ENCODE results near the gene NTMT1.

The NTMT1 gene

DNA sequence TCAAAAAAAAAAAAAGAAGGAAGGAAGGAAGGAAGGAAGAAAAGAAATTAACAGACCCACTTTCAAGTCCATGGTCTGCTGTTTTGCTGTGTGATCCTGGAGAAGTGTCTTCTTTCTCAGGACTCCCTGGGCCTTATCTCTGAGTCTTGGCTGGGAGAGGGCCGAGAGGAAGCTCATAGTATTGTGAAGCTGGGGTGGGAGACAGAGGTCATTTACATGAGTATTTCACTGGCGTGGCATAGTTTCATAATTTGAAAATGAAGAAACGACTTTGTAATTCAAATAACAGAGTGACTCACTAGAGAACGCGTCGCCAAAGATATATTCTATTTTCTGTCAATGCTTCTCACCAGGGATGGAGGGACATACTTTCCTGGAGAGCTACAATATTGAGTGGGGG lies 2.6 kb upstream of the NTMT1 start:
- Histone ChIP-seq H3K27me3 (ENCODE audit: control insufficient read depth, insufficient read depth, low read length) (peaks cover 35% of the 10 kb centered on the region), H3K4me3 (ENCODE audit: low read length) (no peak overlapping the region), H3K27ac (ENCODE audit: low read length) (no peak overlapping the region), H3K9me3 (ENCODE audit: control insufficient read depth, low read depth, low read length) (no peaks in the 10 kb centered on the region), H3K4me1 (ENCODE audit: control insufficient read depth, low read depth, low read length) (peaks cover 8% of the 10 kb centered on the region), H3K36me3 (ENCODE audit: control insufficient read depth, low read depth, low read length) (peaks cover 2% of the 10 kb centered on the region), H3K9ac (ENCODE audit: low read length) (no peak overlapping the region)

DNA sequence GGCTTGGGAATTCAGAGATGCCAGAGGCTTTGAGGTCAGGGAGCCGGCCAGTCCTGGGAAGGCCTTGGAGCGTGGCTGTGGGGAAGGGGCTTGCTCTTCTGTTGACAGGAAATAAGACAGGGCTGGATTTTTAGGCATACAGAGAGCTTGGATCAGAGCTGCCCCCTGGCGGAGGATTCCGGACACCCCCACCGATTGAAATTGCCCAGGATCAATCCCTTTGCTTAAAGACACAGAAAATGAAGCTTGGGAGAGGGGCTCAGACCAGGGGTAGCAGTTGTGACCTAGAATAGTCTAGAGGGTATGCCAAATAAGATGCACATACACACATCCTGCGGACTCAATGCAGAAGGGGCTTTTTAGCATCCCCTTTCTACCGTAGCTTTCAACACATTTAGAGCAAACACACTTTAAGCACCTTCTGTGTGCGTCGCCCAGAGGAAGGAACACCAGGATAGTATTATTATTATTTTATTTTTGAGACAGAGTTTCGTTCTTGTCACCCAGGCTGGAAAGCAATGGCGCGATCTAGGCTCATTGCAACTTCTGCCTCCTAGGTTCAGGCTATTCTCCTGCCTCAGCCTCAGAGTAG lies 1.7 kb upstream of the NTMT1 start:
- Histone ChIP-seq H3K9ac (ENCODE audit: low read length) (no peak overlapping the region), H3K36me3 (ENCODE audit: control insufficient read depth, low read depth, low read length) (peaks cover 4% of the 10 kb centered on the region), H3K27me3 (ENCODE audit: control insufficient read depth, insufficient read depth, low read length) (peaks cover 29% of the 10 kb centered on the region), H3K4me1 (ENCODE audit: control insufficient read depth, low read depth, low read length) (peaks cover 8% of the 10 kb centered on the region), H3K27ac (ENCODE audit: low read length) (no peak overlapping the region), H3K9me3 (ENCODE audit: control insufficient read depth, low read depth, low read length) (no peaks in the 10 kb centered on the region), H3K4me3 (ENCODE audit: low read length) (no peak overlapping the region)

DNA sequence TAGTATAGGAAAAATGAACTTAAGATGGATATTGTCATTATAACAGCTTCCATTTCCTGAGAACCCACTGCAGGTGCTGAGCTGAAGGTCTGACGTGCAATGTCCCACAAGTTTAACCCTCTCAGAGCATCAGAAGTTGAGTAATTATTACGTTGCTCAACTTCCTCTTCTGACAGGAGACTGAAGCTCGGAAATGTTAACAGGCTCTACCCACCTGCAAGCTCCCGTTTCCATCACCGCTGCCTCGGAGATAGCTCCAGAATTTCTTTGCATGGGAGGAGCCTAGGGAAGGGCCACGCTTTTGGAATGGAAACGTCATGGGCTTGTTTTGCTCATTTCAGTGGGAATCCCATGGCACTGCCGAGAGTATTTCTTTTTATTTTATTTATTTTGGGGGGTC lies 1.0 kb upstream of the NTMT1 start:
- Histone ChIP-seq H3K9ac (ENCODE audit: low read length) (no peak overlapping the region), H3K4me3 (ENCODE audit: low read length) (no peak overlapping the region), H3K36me3 (ENCODE audit: control insufficient read depth, low read depth, low read length) (peaks cover 4% of the 10 kb centered on the region), H3K27me3 (ENCODE audit: control insufficient read depth, insufficient read depth, low read length) (peaks cover 22% of the 10 kb centered on the region), H3K9me3 (ENCODE audit: control insufficient read depth, low read depth, low read length) (no peaks in the 10 kb centered on the region), H3K4me1 (ENCODE audit: control insufficient read depth, low read depth, low read length) (peaks cover 8% of the 10 kb centered on the region), H3K27ac (ENCODE audit: low read length) (no peak overlapping the region)

DNA sequence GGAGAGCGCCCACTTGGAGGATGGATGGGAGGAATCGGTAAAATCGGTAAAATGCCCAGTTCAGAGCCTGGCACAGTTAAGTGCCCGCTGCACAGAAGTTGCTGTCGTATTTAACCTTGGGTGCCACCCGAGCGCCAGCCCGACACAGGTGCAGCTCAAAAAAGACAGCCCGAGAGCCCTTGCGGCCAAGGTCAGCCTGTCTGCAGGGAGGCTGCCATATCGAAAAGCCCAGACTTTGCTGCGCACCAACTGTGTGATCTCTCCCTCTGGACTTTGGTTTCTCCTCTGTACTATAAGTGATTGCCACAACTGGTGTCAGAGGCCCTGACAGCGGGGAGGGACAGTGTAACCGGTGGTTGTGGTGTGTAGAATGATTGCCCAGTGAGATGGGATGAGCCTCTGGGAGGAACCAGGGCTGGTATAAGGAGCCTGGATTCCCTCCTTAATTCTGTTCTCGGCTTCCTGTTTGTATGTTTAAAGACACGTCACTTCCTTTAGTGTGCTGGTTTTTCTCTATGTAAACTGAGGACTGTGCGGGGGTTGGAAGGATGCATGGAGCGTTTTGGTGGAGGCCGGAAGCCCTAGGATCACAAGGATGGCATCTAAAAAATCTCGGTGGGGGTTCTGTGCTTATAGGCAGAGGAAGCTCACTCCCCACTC lies 792 bp downstream of the NTMT1 start:
- Histone ChIP-seq H3K27me3 (ENCODE audit: control insufficient read depth, insufficient read depth, low read length) (peaks cover 4% of the 10 kb centered on the region), H3K36me3 (ENCODE audit: control insufficient read depth, low read depth, low read length) (peaks cover 4% of the 10 kb centered on the region), H3K4me1 (ENCODE audit: control insufficient read depth, low read depth, low read length) (peaks cover 8% of the 10 kb centered on the region), H3K4me3 (ENCODE audit: low read length) (peak overlapping the region; percentile 81), H3K9ac (ENCODE audit: low read length) (peak overlapping the region; percentile 83), H3K27ac (ENCODE audit: low read length) (peak overlapping the region; percentile 72), H3K9me3 (ENCODE audit: control insufficient read depth, low read depth, low read length) (no peaks in the 10 kb centered on the region)

DNA sequence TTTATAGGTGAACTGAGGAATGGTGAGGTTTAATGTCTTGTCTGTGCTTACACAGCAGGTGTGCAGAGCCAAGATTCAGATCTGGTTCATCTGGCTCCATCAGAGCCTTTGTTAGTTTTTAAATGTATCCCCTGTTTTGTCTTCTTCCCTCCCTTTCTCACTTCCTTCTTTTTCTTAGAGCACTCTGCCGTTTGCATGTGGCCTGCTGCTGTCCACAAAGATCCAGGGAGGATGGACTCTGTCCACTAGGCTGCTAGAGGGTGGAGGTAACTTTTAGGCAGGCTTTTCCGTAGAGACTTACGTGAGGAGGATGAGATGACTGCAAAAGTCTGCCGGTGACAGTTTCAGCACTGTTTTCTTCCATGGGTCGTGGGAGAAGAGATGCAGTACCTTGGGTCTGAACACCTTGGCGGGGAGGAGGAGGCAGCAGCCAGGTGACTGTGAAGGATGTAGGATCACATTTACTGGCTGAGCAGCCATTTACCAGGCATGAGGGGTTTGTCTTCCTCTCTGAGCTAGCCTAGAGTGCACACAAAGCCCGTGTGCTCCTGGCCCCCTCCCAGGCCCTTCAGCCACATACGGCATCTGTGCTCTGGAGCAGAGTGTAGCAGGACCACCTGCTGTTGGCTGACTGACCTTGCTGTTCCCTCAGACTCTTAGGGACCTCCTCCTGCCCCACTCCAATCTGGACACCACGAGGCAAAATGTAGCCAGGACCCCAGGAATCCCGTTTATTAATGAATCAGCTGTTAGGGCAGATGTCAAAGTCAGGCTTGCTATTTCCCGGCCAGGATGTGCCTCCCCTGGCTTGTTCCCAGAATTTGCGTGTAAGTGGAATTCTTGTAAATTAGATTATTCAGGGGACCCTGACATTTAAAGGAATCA lies 1.8 kb downstream of the NTMT1 start:
- H3K9me3 ChIP-seq (ENCODE audit: control insufficient read depth, low read depth, low read length): no peaks in the 10 kb centered on the region
- peak overlapping the region; percentile 81 for H3K4me3 ChIP-seq (ENCODE audit: low read length)
- peaks cover 11% of the 10 kb centered on the region for H3K36me3 ChIP-seq (ENCODE audit: control insufficient read depth, low read depth, low read length)
- H3K4me1 ChIP-seq (ENCODE audit: control insufficient read depth, low read depth, low read length): peaks cover 8% of the 10 kb centered on the region
- no peaks in the 10 kb centered on the region for H3K27me3 ChIP-seq (ENCODE audit: control insufficient read depth, insufficient read depth, low read length)
- H3K27ac ChIP-seq (ENCODE audit: low read length): no peak overlapping the region
- H3K9ac ChIP-seq (ENCODE audit: low read length): no peak overlapping the region

DNA sequence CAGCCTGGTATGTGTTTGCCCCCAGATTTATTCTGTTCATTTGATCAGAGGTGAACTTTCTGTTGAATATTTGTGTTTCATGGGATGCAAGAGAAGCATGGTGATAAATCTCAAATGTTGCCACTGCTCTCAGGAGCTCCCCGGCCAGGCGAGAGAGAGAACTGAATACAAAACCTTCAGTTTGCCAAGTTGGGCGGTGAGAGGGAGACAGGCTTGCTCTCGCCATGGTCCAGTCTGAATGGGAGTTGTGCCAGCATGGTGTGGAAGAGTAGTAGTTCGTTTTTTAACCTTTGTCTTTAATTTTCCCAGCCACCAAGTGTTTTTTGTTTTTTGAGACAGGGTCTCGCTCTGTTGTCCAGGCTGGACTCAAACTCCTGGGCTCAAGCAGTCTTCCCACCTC lies 2.7 kb downstream of the NTMT1 start:
- Histone ChIP-seq H3K4me3 (ENCODE audit: low read length) (no peak overlapping the region), H3K9me3 (ENCODE audit: control insufficient read depth, low read depth, low read length) (no peaks in the 10 kb centered on the region), H3K9ac (ENCODE audit: low read length) (no peak overlapping the region), H3K4me1 (ENCODE audit: control insufficient read depth, low read depth, low read length) (peaks cover 8% of the 10 kb centered on the region), H3K36me3 (ENCODE audit: control insufficient read depth, low read depth, low read length) (peaks cover 17% of the 10 kb centered on the region), H3K27me3 (ENCODE audit: control insufficient read depth, insufficient read depth, low read length) (no peaks in the 10 kb centered on the region), H3K27ac (ENCODE audit: low read length) (no peak overlapping the region)

DNA sequence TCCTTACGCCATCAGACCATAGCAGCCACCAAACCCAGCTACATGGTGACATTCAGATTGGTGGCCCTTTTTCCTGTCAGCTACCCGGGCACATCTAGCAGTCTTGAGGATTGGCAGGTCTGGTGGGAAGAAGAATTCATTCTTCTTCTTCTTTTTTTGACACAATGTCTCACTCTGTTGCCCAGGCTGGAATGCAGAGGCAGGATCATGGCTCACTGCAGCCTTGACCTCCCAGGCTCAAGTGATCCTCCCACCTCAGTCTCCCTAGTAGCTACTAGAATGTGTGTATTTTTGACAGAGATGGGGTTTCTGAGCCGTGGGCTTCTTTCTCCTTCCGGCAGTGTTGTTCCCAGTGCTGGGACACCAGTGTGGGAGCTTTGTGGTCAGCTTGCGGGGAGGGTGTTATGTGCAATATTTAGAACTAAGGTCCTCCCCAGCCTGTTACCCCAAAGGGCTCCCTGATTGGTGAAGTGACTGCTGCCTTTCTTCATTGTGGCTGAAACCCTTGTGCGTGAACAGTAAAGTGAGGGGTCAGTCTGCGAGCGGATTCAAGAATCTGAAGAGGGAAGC lies 3.4 kb downstream of the NTMT1 start:
- no peak overlapping the region for H3K9ac ChIP-seq (ENCODE audit: low read length)
- H3K27ac ChIP-seq (ENCODE audit: low read length): no peak overlapping the region
- no peak overlapping the region for H3K4me3 ChIP-seq (ENCODE audit: low read length)
- no peaks in the 10 kb centered on the region for H3K9me3 ChIP-seq (ENCODE audit: control insufficient read depth, low read depth, low read length)
- peaks cover 21% of the 10 kb centered on the region for H3K36me3 ChIP-seq (ENCODE audit: control insufficient read depth, low read depth, low read length)
- no peaks in the 10 kb centered on the region for H3K27me3 ChIP-seq (ENCODE audit: control insufficient read depth, insufficient read depth, low read length)
- peaks cover 8% of the 10 kb centered on the region for H3K4me1 ChIP-seq (ENCODE audit: control insufficient read depth, low read depth, low read length)

DNA sequence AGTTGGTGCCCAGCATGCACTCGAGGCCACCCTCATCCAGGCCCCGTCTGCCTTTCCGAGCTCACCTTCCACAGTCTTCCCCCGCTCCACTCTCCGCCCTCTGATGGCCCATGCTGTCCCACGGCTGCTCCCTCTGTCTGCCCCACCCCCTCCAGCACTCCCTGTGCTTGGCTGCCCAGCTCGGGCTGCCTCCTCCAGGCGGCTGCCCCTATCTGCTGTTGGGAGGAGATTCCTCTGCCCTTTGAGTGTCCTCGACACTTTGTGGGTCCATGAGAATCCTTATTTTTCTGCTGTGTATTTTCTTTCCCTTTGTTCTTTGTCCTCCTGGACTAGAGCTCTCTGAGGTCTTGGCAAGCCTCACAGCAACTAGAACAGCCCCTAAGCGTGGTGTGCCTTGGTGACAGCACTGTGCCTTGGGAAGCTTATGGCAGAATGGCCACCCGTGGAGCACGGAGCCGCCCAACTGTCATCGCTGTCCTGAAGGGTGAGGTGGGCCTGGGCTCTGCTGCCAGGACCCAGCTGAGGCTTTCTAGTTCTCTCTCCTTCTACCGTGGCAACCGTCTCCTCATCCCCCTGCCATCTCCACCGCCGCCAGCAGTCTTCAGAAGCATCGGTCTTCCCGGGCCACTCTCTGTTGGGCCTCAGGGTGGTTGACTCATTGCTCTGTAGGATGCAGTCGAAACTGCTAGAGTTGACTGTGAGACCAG lies 5.2 kb downstream of the NTMT1 start:
- Histone ChIP-seq H3K9me3 (ENCODE audit: control insufficient read depth, low read depth, low read length) (no peaks in the 10 kb centered on the region), H3K4me3 (ENCODE audit: low read length) (no peak overlapping the region), H3K27ac (ENCODE audit: low read length) (no peak overlapping the region), H3K4me1 (ENCODE audit: control insufficient read depth, low read depth, low read length) (peaks cover 8% of the 10 kb centered on the region), H3K9ac (ENCODE audit: low read length) (no peak overlapping the region), H3K27me3 (ENCODE audit: control insufficient read depth, insufficient read depth, low read length) (no peaks in the 10 kb centered on the region), H3K36me3 (ENCODE audit: control insufficient read depth, low read depth, low read length) (peaks cover 34% of the 10 kb centered on the region)

DNA sequence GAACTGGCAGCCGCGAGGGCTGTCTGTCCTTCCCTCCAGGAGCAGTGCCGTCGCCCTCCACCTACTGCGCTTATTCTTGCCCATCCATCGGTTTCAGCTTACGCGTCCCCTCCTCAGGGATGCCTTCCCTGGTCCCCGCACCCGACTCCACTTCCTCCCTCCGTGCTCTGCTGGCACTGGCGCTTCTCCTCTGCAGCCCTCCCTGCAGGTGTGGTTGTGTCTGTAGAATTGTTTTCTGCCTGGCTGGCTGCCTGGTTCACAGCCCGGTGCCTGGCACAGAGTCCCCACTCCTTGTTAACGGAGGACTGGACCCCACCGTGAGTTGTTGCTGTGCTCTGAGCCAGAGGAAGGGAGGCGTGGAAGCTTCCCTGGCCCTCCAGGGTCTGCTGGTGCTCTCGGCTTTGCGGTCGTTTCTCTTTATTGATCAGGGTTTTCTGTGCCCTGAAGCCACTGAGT lies 5.7 kb downstream of the NTMT1 start:
- H3K4me3 ChIP-seq (ENCODE audit: low read length): no peak overlapping the region
- H3K36me3 ChIP-seq (ENCODE audit: control insufficient read depth, low read depth, low read length): peaks cover 34% of the 10 kb centered on the region
- H3K27me3 ChIP-seq (ENCODE audit: control insufficient read depth, insufficient read depth, low read length): no peaks in the 10 kb centered on the region
- no peak overlapping the region for H3K27ac ChIP-seq (ENCODE audit: low read length)
- peaks cover 7% of the 10 kb centered on the region for H3K4me1 ChIP-seq (ENCODE audit: control insufficient read depth, low read depth, low read length)
- no peak overlapping the region for H3K9ac ChIP-seq (ENCODE audit: low read length)
- H3K9me3 ChIP-seq (ENCODE audit: control insufficient read depth, low read depth, low read length): no peaks in the 10 kb centered on the region

DNA sequence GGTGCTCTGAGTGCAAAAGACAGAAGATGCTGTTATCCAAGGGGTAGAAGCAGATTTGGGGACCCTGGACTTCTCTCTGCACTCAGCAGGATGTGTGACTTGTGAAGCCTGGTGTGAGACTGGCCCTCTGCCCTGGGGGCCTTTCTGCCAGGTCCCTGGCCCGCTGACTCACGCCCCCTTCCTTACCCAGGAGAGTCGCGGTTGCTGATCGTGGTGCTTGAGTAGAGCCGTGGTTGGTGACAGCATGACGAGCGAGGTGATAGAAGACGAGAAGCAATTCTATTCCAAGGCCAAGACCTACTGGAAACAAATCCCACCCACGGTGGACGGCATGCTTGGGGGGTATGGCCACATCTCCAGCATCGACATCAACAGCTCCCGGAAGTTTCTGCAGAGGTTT lies 6.5 kb downstream of the NTMT1 start:
- H3K4me1 ChIP-seq (ENCODE audit: control insufficient read depth, low read depth, low read length): no peaks in the 10 kb centered on the region
- no peak overlapping the region for H3K27ac ChIP-seq (ENCODE audit: low read length)
- no peaks in the 10 kb centered on the region for H3K9me3 ChIP-seq (ENCODE audit: control insufficient read depth, low read depth, low read length)
- H3K27me3 ChIP-seq (ENCODE audit: control insufficient read depth, insufficient read depth, low read length): no peaks in the 10 kb centered on the region
- H3K9ac ChIP-seq (ENCODE audit: low read length): no peak overlapping the region
- H3K36me3 ChIP-seq (ENCODE audit: control insufficient read depth, low read depth, low read length): peaks cover 37% of the 10 kb centered on the region
- no peak overlapping the region for H3K4me3 ChIP-seq (ENCODE audit: low read length)

DNA sequence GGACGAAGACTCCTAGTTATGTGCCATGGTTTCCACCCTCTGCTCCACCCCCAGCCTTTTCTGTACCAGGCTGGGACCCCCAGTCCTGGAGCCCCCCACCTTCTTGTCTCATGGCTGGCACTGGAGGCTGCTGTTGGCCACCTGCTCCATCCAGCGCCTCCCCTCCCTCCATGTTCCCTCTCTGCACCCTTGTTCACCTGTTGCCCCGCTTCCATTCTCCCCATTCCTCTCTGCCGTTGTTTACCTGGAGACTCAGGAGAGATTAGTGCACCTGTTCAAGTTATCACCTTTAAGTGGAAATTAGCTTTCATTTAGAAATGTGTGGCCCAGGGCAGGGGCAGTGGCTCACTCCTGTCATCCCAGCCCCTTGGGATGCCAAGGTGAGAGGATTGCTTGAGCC lies 7.2 kb downstream of the NTMT1 start:
- H3K36me3 ChIP-seq (ENCODE audit: control insufficient read depth, low read depth, low read length): peaks cover 44% of the 10 kb centered on the region
- H3K4me3 ChIP-seq (ENCODE audit: low read length): no peak overlapping the region
- no peaks in the 10 kb centered on the region for H3K27me3 ChIP-seq (ENCODE audit: control insufficient read depth, insufficient read depth, low read length)
- H3K4me1 ChIP-seq (ENCODE audit: control insufficient read depth, low read depth, low read length): no peaks in the 10 kb centered on the region
- H3K9ac ChIP-seq (ENCODE audit: low read length): no peak overlapping the region
- H3K9me3 ChIP-seq (ENCODE audit: control insufficient read depth, low read depth, low read length): no peaks in the 10 kb centered on the region
- H3K27ac ChIP-seq (ENCODE audit: low read length): no peak overlapping the region
